B cell (primary cell): ENCODE measurements around the gene TNF. TPM values are rescaled to one million over a fixed set of nuclear protein-coding genes. Genes with fewer than 3 reads are reported as not detected.

Experiments
- ATAC-seq: fragments of 200-7000 bp; cut with Tn5 transposase; one replicate; pipeline ENCODE4 v1.10.0; 2021; ENCODE audit warnings: low read depth, mild to moderate bottlenecking, moderate number of reproducible peaks, moderate library complexity
- CTCF ChIA-PET: fragments of 350-600 bp; sonication (Branson Sonifier 250); formaldehyde crosslinking; loops from one replicate; lab custom pipeline; 2021; ENCODE audit warnings: antibody characterized with exemption, inconsistent platforms; lab: Charles Lee
- POLR2A ChIA-PET: fragments of 350-600 bp; sonication (Branson Sonifier 250); formaldehyde crosslinking; loops from one replicate; lab custom pipeline; 2021; ENCODE audit warnings: antibody characterized with exemption; lab: Charles Lee
- DNase-seq: peaks from one replicate; pipeline ENCODE4 v3.0.0; 2013
- H2AFZ ChIP-seq: 2 replicates; pipeline ENCODE4 v1.6.1; 2012; ENCODE audit warnings: mild to moderate bottlenecking, low read depth, low read length; ENCODE audit not compliant: insufficient read depth, poor library complexity, severe bottlenecking
- H3K27ac ChIP-seq, 2 donors: 1 replicate in 1 of 2; 2 replicates in 1 of 2; pipeline ENCODE4 v1.5.1; 2012 to 2013; ENCODE audit warnings: low read length in 2 of 2, mild to moderate bottlenecking in 2 of 2, moderate library complexity in 1 of 2
- H3K27me3 ChIP-seq, 4 experiments: fragments of 200-600 bp in 1 of 4; sonication (generic) in 1 of 4; replicated peaks in 1 of 4; 1 replicate in 2 of 4; 2 replicates in 2 of 4; pipeline versions ENCODE4 v1.6.1 to v1.7.0; 2013 to 2016; ENCODE audit warnings: low read length in 3 of 4, mild to moderate bottlenecking in 2 of 4, mixed read lengths in 1 of 4, moderate library complexity in 1 of 4; ENCODE audit not compliant: insufficient read depth in 4 of 4, control insufficient read depth in 3 of 4; ENCODE audit errors: control extremely low read depth in 1 of 4
- H3K36me3 ChIP-seq, 2 experiments: replicated peaks in 1 of 2; 1 replicate in 1 of 2; 2 replicates in 1 of 2; pipeline versions ENCODE4 v1.6.1 to v1.7.1; 2013; ENCODE audit warnings: low read length in 1 of 2; ENCODE audit not compliant: insufficient read depth in 2 of 2, control insufficient read depth in 1 of 2; ENCODE audit errors: control extremely low read depth in 1 of 2, extremely low read depth in 1 of 2
- H3K4me1 ChIP-seq, 2 donors: fragments of 200-600 bp in 1 of 2; sonication (generic) in 1 of 2; 1 replicate in 1 of 2; 2 replicates in 1 of 2; pipeline versions ENCODE4 v1.5.1 to v1.6.1; 2013 to 2017; ENCODE audit warnings: low read length in 2 of 2; ENCODE audit not compliant: control insufficient read depth in 2 of 2, insufficient read depth in 2 of 2
- H3K4me2 ChIP-seq: replicated peaks from 2 replicates; pipeline ENCODE3; 2012; ENCODE audit warnings: mild to moderate bottlenecking, low read depth, low read length; ENCODE audit not compliant: poor library complexity, severe bottlenecking
- H3K4me3 ChIP-seq, 5 experiments: fragments of 200-600 bp in 1 of 5; sonication (generic) in 1 of 5; 1 replicate in 3 of 5; 2 replicates in 2 of 5; pipeline versions ENCODE4 v1.5.1 to v1.7.0; 2011 to 2016; ENCODE audit warnings: low read length in 4 of 5, mild to moderate bottlenecking in 4 of 5, low read depth in 2 of 5, control low read depth in 1 of 5, moderate library complexity in 1 of 5; ENCODE audit not compliant: insufficient read depth in 1 of 5; ENCODE audit errors: control extremely low read depth in 1 of 5, extremely low read depth in 1 of 5
- H3K79me2 ChIP-seq: fragments of 200-600 bp; sonication (generic); one replicate; pipeline ENCODE4 v1.6.0; 2016; ENCODE audit warnings: low read length; ENCODE audit not compliant: control insufficient read depth, insufficient read depth
- H3K9ac ChIP-seq: fragments of 200-600 bp; sonication (generic); 2 replicates; pipeline ENCODE4 v1.6.1; 2017; ENCODE audit warnings: mild to moderate bottlenecking, low read length, moderate library complexity
- H3K9me3 ChIP-seq, 3 donors: one replicate each; pipeline versions ENCODE4 v1.6.1 to v1.7.1; 2013; ENCODE audit warnings: low read length in 2 of 3; ENCODE audit not compliant: control insufficient read depth in 2 of 3, insufficient read depth in 1 of 3; ENCODE audit errors: control extremely low read depth in 1 of 3
- H4K20me1 ChIP-seq: 2 replicates; pipeline ENCODE4 v1.6.0; 2012; ENCODE audit warnings: mild to moderate bottlenecking, low read length; ENCODE audit not compliant: insufficient read depth, control insufficient read depth, poor library complexity, severe bottlenecking
- H3K27ac Mint-ChIP-seq: one replicate; pipeline ENCODE4 v1.8.0; 2021; ENCODE audit warnings: mixed read lengths
- H3K27me3 Mint-ChIP-seq: one replicate; pipeline ENCODE4 v1.8.0; 2021; ENCODE audit warnings: mixed read lengths
- H3K4me1 Mint-ChIP-seq: one replicate; pipeline ENCODE4 v1.8.0; 2021; ENCODE audit warnings: mixed read lengths
- H3K4me3 Mint-ChIP-seq: one replicate; pipeline ENCODE4 v1.8.0; 2021; ENCODE audit warnings: mixed read lengths
- H3K9me3 Mint-ChIP-seq: one replicate; pipeline ENCODE4 v1.8.0; 2022; ENCODE audit warnings: mixed read lengths; ENCODE audit not compliant: insufficient read depth
- EZH2 ChIP-seq: IDR thresholded peaks from 2 replicates; pipeline ENCODE4 v1.6.1; 2012; ENCODE audit warnings: borderline replicate concordance, low read depth, mild to moderate bottlenecking, moderate library complexity, low read length; ENCODE audit not compliant: insufficient read depth, poor library complexity, severe bottlenecking
- WGBS: methylation state at CpG from one replicate; pipeline ENCODE4 v1.1.5; 2013; ENCODE audit warnings: missing lambda C conversion rate; ENCODE audit not compliant: insufficient coverage; 5-methylcytosine and 5-hydroxymethylcytosine counted together
- intact Hi-C: fragments of 100-400 bp; cut with micrococcal nuclease; formaldehyde crosslinking; loops from one replicate; pipeline ENCODE4 v1.10.0; 2022
- polyA plus RNA-seq: library from polyadenylated mRNA; depleted of rRNA; stranded (reverse); fragments of >200 nt; gene quantifications from 2 replicates; pipeline ENCODE4 v1.2.3, GENCODE V29; 2012
- total RNA-seq, 2 donors: library from RNA; stranded (reverse); fragments of 120-200 nt in 1 of 2; gene quantifications; 1 replicate in 1 of 2; 2 replicates in 1 of 2; pipeline versions ENCODE4 v1.2.3 to v1.2.4, GENCODE V29; 2013 to 2022
- TF ChIP-seq, protein P1 (sequence below): fragments of 200-600 bp; IDR thresholded peaks from one replicate; pipeline ENCODE4 v1.8.0; 2022; ENCODE audit warnings: antibody characterized with exemption, mild to moderate bottlenecking

TNF gene
- total and polyA plus RNA-seq, 2 donors (not counting 1 experiment from before 2014, with no cell fraction given) = 21.9 to 22.2 TPM

DNA sequence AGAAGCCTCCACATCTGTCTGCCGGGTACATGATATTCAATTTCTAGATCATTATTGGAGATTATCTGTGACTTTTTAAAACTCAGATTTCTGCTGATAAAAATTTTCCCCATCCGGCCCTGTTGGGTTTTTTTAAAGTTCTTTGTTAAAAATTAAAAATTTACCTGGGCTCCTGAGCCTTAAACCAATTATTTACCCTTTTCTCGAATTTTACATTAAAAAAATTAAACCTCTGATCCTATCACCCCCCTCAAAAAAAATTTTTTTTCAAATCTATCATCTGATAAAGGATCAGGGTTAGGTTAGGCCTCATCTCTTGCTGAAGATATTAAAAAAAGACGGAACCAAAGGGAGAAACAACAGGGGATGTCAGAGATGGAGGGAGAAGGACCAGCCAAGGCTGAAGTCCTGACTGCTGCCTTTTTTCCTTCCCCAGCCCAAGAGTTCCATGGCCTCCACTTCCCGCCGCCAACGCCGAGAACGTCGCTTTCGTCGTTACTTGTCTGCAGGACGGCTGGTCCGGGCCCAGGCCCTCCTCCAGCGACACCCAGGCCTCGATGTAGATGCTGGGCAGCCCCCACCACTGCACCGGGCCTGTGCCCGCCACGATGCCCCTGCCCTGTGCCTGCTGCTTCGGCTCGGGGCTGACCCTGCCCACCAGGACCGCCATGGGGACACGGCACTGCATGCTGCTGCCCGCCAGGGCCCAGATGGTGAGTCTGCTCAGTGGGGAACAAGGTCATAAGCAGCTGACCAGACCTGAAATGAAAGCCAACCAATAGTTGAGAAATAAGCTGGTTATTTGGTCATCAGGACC lies 27.4 kb upstream of the TNF start:
- H3K9me3 ChIP-seq = peaks cover 0 to 3% (median 0%) of the 10 kb centered on the region in 3 donors
- H3K27ac ChIP-seq = peak overlapping the region; percentile 80 to 83
- peak overlapping the region; percentile 28 to 69 (median 40) for H3K4me3 ChIP-seq
- H3K27me3 ChIP-seq = no peaks in the 10 kb centered on the region
- DNase-seq (no peak), ATAC-seq (no peak)
- no peaks in the 10 kb centered on the region for H3K9me3 Mint-ChIP-seq
- WGBS = 95% methylated on average over 21 of the region's 24 CpGs
- H3K27ac Mint-ChIP-seq = peak overlapping the region; percentile 88
- H4K20me1 ChIP-seq = no peaks in the 10 kb centered on the region
- H3K79me2 ChIP-seq = peaks cover 40% of the 10 kb centered on the region
- peak overlapping the region; percentile 87 for H3K4me3 Mint-ChIP-seq
- H3K9ac ChIP-seq = peak overlapping the region; percentile 70
- ChIA-PET CTCF (interaction anchor here (0.6 to 29.4 kb wide), 10 partner anchors 19 to 283 kb away, joined by 3 to 2241 read pairs (median 4); partner anchors contain the start of genes AIF1, C6orf47, LSM2 and LST1), POLR2A (interaction anchor here (0.6 to 42.6 kb wide), 8 partner anchors 9 to 315 kb away, joined by 3 to 1450 read pairs (median 4); partner anchors contain the start of genes LST1, LTA, LTB and NCR3)
- H3K36me3 ChIP-seq = peaks cover 0 to 3% of the 10 kb centered on the region in 2 experiments
- intact Hi-C loops = loop anchor here (1.0 to 2.0 kb wide), 7 partner anchors 13 to 607 kb away; partner anchors contain the start of genes EHMT2, PPT2 and PRRC2A
- no peaks in the 10 kb centered on the region for H3K27me3 Mint-ChIP-seq
- H3K4me1 Mint-ChIP-seq = peaks cover 40% of the 10 kb centered on the region
- TF ChIP-seq, protein P1, sequence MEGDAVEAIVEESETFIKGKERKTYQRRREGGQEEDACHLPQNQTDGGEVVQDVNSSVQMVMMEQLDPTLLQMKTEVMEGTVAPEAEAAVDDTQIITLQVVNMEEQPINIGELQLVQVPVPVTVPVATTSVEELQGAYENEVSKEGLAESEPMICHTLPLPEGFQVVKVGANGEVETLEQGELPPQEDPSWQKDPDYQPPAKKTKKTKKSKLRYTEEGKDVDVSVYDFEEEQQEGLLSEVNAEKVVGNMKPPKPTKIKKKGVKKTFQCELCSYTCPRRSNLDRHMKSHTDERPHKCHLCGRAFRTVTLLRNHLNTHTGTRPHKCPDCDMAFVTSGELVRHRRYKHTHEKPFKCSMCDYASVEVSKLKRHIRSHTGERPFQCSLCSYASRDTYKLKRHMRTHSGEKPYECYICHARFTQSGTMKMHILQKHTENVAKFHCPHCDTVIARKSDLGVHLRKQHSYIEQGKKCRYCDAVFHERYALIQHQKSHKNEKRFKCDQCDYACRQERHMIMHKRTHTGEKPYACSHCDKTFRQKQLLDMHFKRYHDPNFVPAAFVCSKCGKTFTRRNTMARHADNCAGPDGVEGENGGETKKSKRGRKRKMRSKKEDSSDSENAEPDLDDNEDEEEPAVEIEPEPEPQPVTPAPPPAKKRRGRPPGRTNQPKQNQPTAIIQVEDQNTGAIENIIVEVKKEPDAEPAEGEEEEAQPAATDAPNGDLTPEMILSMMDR = no peak
- no peak for TF ChIP-seq EZH2
- H3K4me1 ChIP-seq = peaks cover 26 to 47% of the 10 kb centered on the region in 2 donors
- peak overlapping the region; percentile 61 for H2AFZ ChIP-seq
- H3K4me2 ChIP-seq = peak overlapping the region; percentile 88
